ENCODE results near the gene SCN9A.

The SCN9A gene

GRCh38 chr2:166373105-166373504 is 2.6 kb downstream of the SCN9A start:
- H3K18ac ChIP-seq (ENCODE audit: low read length), result no peak overlapping the region
- no peak overlapping the region for H2AFZ ChIP-seq (ENCODE audit: insufficient read depth, low read length, poor library complexity)
- no peaks in the 10 kb centered on the region for H3K79me2 ChIP-seq (ENCODE audit: control insufficient read depth, insufficient read depth, low read length, poor library complexity)
- H3K27ac ChIP-seq (ENCODE audit: low read depth, low read length), result no peak overlapping the region
- no peak overlapping the region for H2BK5ac ChIP-seq (ENCODE audit: low read depth, low read length, poor library complexity)
- no peaks in the 10 kb centered on the region for H3K27me3 ChIP-seq (ENCODE audit: insufficient read depth, low read length)
- no peak overlapping the region for H4K91ac ChIP-seq (ENCODE audit: low read depth, low read length)
- H3K9ac ChIP-seq (ENCODE audit: low read length), result no peak overlapping the region
- H3K4me1 ChIP-seq (ENCODE audit: control insufficient read depth in 1 of 2, insufficient read depth in 2 of 2, low read length in 2 of 2), result peaks cover 0 to 6% of the 10 kb centered on the region in 2 experiments
- no peak overlapping the region for H4K12ac ChIP-seq (ENCODE audit: low read depth, low read length)
- DNase-seq, result no peak
- no peaks in the 10 kb centered on the region for H3K9me3 ChIP-seq (ENCODE audit: insufficient read depth, low read depth, low read length)
- no peak overlapping the region for H2AK5ac ChIP-seq (ENCODE audit: low read length)
- H3K36me3 ChIP-seq (ENCODE audit: control insufficient read depth in 1 of 2, insufficient read depth in 2 of 2, low read length in 2 of 2), result no peaks in the 10 kb centered on the region
- no peak overlapping the region for H4K8ac ChIP-seq (ENCODE audit: low read depth, low read length)
- no peak overlapping the region for H2BK120ac ChIP-seq (ENCODE audit: insufficient read depth, low read length, poor library complexity)
- no peak overlapping the region for H3K23ac ChIP-seq (ENCODE audit: low read length)
- no peak overlapping the region for H2BK12ac ChIP-seq (ENCODE audit: low read length)
- H3K4ac ChIP-seq (ENCODE audit: low read depth, low read length), result no peak overlapping the region
- no peaks in the 10 kb centered on the region for H3K79me1 ChIP-seq (ENCODE audit: low read length)
- H3K4me2 ChIP-seq (ENCODE audit: low read length), result no peak overlapping the region
- no peak overlapping the region for H3K14ac ChIP-seq (ENCODE audit: low read length)
- H3K4me3 ChIP-seq (ENCODE audit: low read depth, low read length), result no peak overlapping the region
- no CpG with 5 or more reads among the region's 2 CpGs for WGBS (ENCODE audit: extremely low coverage, insufficient coverage, insufficient read length)

DNA sequence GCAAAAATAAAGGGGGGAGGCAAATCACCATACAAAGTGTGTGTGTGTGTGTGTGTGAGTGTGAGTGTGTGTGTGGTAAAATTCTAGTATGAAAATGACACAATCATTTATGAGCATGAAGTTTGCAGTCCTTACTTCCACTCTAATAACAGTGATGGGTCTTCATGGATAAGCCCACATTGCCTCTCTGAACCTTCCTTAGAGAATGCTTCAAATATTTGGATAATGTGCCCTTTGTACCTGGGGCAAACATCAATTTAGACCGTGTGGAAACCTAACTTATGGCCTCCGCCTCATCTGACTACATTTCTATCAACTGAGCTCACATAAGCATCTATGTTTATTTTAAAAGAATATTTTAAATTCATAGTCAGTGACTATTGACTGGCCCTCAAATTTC is 3.7 kb downstream of the SCN9A start:
- Histone ChIP-seq H3K9me3 (ENCODE audit: insufficient read depth, low read depth, low read length) (no peaks in the 10 kb centered on the region), H2BK12ac (ENCODE audit: low read length) (no peak overlapping the region), H3K23ac (ENCODE audit: low read length) (no peak overlapping the region), H3K4me3 (ENCODE audit: low read depth, low read length) (no peak overlapping the region), H3K27ac (ENCODE audit: low read depth, low read length) (no peak overlapping the region), H2AK5ac (ENCODE audit: low read length) (no peak overlapping the region), H3K4me2 (ENCODE audit: low read length) (no peak overlapping the region), H4K91ac (ENCODE audit: low read depth, low read length) (no peak overlapping the region), H2BK120ac (ENCODE audit: insufficient read depth, low read length, poor library complexity) (no peak overlapping the region), H3K18ac (ENCODE audit: low read length) (no peak overlapping the region), H3K36me3 (ENCODE audit: control insufficient read depth in 1 of 2, insufficient read depth in 2 of 2, low read length in 2 of 2) (no peaks in the 10 kb centered on the region), H3K79me1 (ENCODE audit: low read length) (no peaks in the 10 kb centered on the region), H2BK5ac (ENCODE audit: low read depth, low read length, poor library complexity) (no peak overlapping the region), H3K14ac (ENCODE audit: low read length) (no peak overlapping the region), H3K9ac (ENCODE audit: low read length) (no peak overlapping the region), H4K8ac (ENCODE audit: low read depth, low read length) (no peak overlapping the region), H3K4ac (ENCODE audit: low read depth, low read length) (no peak overlapping the region), H3K79me2 (ENCODE audit: control insufficient read depth, insufficient read depth, low read length, poor library complexity) (no peaks in the 10 kb centered on the region), H3K27me3 (ENCODE audit: insufficient read depth, low read length) (no peaks in the 10 kb centered on the region), H3K4me1 (ENCODE audit: control insufficient read depth in 1 of 2, insufficient read depth in 2 of 2, low read length in 2 of 2) (peaks cover 0 to 6% of the 10 kb centered on the region in 2 experiments), H2AFZ (ENCODE audit: insufficient read depth, low read length, poor library complexity) (no peak overlapping the region), H4K12ac (ENCODE audit: low read depth, low read length) (no peak overlapping the region)
- peak; percentile 71 to 87 for DNase-seq
- no CpG with 5 or more reads among the region's 2 CpGs for WGBS (ENCODE audit: extremely low coverage, insufficient coverage, insufficient read length)

- Histone ChIP-seq H3K36me3 (ENCODE audit: control insufficient read depth in 1 of 2, insufficient read depth in 2 of 2, low read length in 2 of 2) (no peaks in the 10 kb centered on the region), H2BK120ac (ENCODE audit: insufficient read depth, low read length, poor library complexity) (no peak overlapping the region), H3K4me1 (ENCODE audit: control insufficient read depth in 1 of 2, insufficient read depth in 2 of 2, low read length in 2 of 2) (no peaks in the 10 kb centered on the region), H3K14ac (ENCODE audit: low read length) (no peak overlapping the region), H3K4me3 (ENCODE audit: low read depth, low read length) (no peak overlapping the region), H2BK5ac (ENCODE audit: low read depth, low read length, poor library complexity) (no peak overlapping the region), H3K4me2 (ENCODE audit: low read length) (no peak overlapping the region), H3K23ac (ENCODE audit: low read length) (no peak overlapping the region), H3K4ac (ENCODE audit: low read depth, low read length) (no peak overlapping the region), H4K8ac (ENCODE audit: low read depth, low read length) (no peak overlapping the region), H3K9me3 (ENCODE audit: insufficient read depth, low read depth, low read length) (no peaks in the 10 kb centered on the region), H3K27ac (ENCODE audit: low read depth, low read length) (no peak overlapping the region), H3K9ac (ENCODE audit: low read length) (no peak overlapping the region), H3K79me2 (ENCODE audit: control insufficient read depth, insufficient read depth, low read length, poor library complexity) (no peaks in the 10 kb centered on the region), H4K12ac (ENCODE audit: low read depth, low read length) (no peak overlapping the region), H2AFZ (ENCODE audit: insufficient read depth, low read length, poor library complexity) (no peak overlapping the region), H4K91ac (ENCODE audit: low read depth, low read length) (no peak overlapping the region), H2AK5ac (ENCODE audit: low read length) (no peak overlapping the region), H3K79me1 (ENCODE audit: low read length) (no peaks in the 10 kb centered on the region), H2BK12ac (ENCODE audit: low read length) (no peak overlapping the region), H3K27me3 (ENCODE audit: insufficient read depth, low read length) (no peaks in the 10 kb centered on the region), H3K18ac (ENCODE audit: low read length) (no peak overlapping the region)
- no peak for DNase-seq
- no CpG with 5 or more reads among the region's 6 CpGs for WGBS (ENCODE audit: extremely low coverage, insufficient coverage, insufficient read length)
Observed at GRCh38 chr2:166365803-166366420, 9.8 kb downstream of the SCN9A start.

DNA sequence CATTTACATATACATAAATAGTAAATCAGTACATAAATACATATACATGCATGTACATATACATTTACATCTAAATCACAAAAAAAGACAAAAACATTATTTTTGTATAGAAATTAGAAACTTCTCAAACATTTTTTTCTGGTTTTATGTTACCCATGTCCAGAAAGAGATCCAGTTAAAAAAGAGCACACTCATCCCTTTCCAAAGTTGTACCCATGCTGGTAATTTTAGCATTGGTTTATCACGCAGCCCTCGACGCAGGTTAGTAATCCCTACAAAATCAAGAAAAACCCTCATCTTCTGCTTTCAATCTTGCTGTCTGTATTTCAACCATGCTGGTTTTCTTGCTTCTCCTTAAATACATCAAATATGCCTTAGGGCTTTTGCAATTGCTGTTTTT is 10.5 kb downstream of the SCN9A start:
- Histone ChIP-seq H3K14ac (ENCODE audit: low read length) (no peak overlapping the region), H3K9ac (ENCODE audit: low read length) (no peak overlapping the region), H4K12ac (ENCODE audit: low read depth, low read length) (no peak overlapping the region), H3K4me3 (ENCODE audit: low read depth, low read length) (no peak overlapping the region), H3K27me3 (ENCODE audit: insufficient read depth, low read length) (no peaks in the 10 kb centered on the region), H2AFZ (ENCODE audit: insufficient read depth, low read length, poor library complexity) (no peak overlapping the region), H3K36me3 (ENCODE audit: control insufficient read depth in 1 of 2, insufficient read depth in 2 of 2, low read length in 2 of 2) (no peaks in the 10 kb centered on the region), H2BK5ac (ENCODE audit: low read depth, low read length, poor library complexity) (no peak overlapping the region), H2BK120ac (ENCODE audit: insufficient read depth, low read length, poor library complexity) (no peak overlapping the region), H4K8ac (ENCODE audit: low read depth, low read length) (no peak overlapping the region), H3K27ac (ENCODE audit: low read depth, low read length) (no peak overlapping the region), H3K4me1 (ENCODE audit: control insufficient read depth in 1 of 2, insufficient read depth in 2 of 2, low read length in 2 of 2) (no peaks in the 10 kb centered on the region), H3K18ac (ENCODE audit: low read length) (no peak overlapping the region), H3K23ac (ENCODE audit: low read length) (no peak overlapping the region), H3K4me2 (ENCODE audit: low read length) (no peak overlapping the region), H4K91ac (ENCODE audit: low read depth, low read length) (no peak overlapping the region), H2BK12ac (ENCODE audit: low read length) (no peak overlapping the region), H3K4ac (ENCODE audit: low read depth, low read length) (no peak overlapping the region), H3K79me1 (ENCODE audit: low read length) (no peaks in the 10 kb centered on the region), H3K79me2 (ENCODE audit: control insufficient read depth, insufficient read depth, low read length, poor library complexity) (no peaks in the 10 kb centered on the region), H2AK5ac (ENCODE audit: low read length) (no peak overlapping the region), H3K9me3 (ENCODE audit: insufficient read depth, low read depth, low read length) (no peaks in the 10 kb centered on the region)
- peak; percentile 43 to 72 for DNase-seq
- no CpG with 5 or more reads among the region's 3 CpGs for WGBS (ENCODE audit: extremely low coverage, insufficient coverage, insufficient read length)
